PC-9 (cell line): ENCODE results near the gene TMEM37.

ENCODE experiments used
- EZH2 ChIP-seq: fragments of 200-600 bp; sonication (generic); IDR thresholded peaks from 2 replicates; pipeline ENCODE4 v1.8.0; 2017; ENCODE audit warnings: antibody characterized with exemption, low read depth
- TF ChIP-seq, protein P1 (sequence below): fragments of 200-600 bp; sonication (generic); conservative IDR thresholded peaks from 2 replicates; pipeline ENCODE4 v1.6.1; 2017; ENCODE audit warnings: mixed run types, antibody characterized with exemption, mild to moderate bottlenecking, moderate library complexity

DNA sequence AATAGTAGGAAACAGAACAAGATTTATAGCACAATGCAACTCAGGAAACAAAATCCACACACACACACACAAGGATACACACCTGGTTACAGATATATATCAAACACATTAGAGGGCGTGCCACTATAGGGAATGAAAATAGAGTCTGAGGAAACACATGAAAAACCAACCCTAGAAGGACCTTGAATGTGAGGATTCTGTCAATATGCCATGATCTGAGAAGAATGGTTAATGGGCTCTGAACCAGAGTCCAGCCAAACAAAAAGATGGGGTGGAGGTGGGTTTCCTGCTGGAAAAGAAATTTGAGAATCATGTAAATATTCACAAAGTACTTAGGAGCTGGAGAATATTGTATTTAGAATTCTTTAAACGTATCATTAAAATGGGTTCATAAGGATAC lies 7.8 kb upstream of the TMEM37 start:
- TF ChIP-seq EZH2, result no peak
- TF ChIP-seq, protein P1, sequence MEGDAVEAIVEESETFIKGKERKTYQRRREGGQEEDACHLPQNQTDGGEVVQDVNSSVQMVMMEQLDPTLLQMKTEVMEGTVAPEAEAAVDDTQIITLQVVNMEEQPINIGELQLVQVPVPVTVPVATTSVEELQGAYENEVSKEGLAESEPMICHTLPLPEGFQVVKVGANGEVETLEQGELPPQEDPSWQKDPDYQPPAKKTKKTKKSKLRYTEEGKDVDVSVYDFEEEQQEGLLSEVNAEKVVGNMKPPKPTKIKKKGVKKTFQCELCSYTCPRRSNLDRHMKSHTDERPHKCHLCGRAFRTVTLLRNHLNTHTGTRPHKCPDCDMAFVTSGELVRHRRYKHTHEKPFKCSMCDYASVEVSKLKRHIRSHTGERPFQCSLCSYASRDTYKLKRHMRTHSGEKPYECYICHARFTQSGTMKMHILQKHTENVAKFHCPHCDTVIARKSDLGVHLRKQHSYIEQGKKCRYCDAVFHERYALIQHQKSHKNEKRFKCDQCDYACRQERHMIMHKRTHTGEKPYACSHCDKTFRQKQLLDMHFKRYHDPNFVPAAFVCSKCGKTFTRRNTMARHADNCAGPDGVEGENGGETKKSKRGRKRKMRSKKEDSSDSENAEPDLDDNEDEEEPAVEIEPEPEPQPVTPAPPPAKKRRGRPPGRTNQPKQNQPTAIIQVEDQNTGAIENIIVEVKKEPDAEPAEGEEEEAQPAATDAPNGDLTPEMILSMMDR, result no peak
